Mesendoderm (in vitro differentiated cells): ENCODE results near the gene SRRD.

Experiments used
- DNase-seq: peaks from one replicate; pipeline ENCODE4 v3.0.0; 2013
- H2AK5ac ChIP-seq: 2 replicates; pipeline ENCODE4 v1.6.1; 2013; ENCODE audit warnings: low read length, inconsistent platforms
- H2BK120ac ChIP-seq: 2 replicates; pipeline ENCODE4 v1.6.1; 2013; ENCODE audit warnings: low read depth, mild to moderate bottlenecking, low read length, moderate library complexity, mixed read lengths
- H2BK15ac ChIP-seq: replicated peaks from 2 replicates; pipeline ENCODE4 v1.6.1; 2013; ENCODE audit warnings: low read depth, mild to moderate bottlenecking, moderate library complexity
- H2BK5ac ChIP-seq: 2 replicates; pipeline ENCODE4 v1.6.1; 2013; ENCODE audit warnings: low read length, inconsistent platforms
- H3K18ac ChIP-seq: 2 replicates; pipeline ENCODE4 v1.6.1; 2013; ENCODE audit warnings: mild to moderate bottlenecking, low read length, mixed read lengths
- H3K23ac ChIP-seq: one replicate; pipeline ENCODE4 v1.6.1; 2013; ENCODE audit warnings: low read length
- H3K27ac ChIP-seq: 2 replicates; pipeline ENCODE4 v1.5.1; 2013; ENCODE audit warnings: low read depth, mild to moderate bottlenecking, inconsistent platforms, low read length, moderate library complexity
- H3K27me3 ChIP-seq: 2 replicates; pipeline ENCODE4 v1.6.1; 2013; ENCODE audit warnings: low read length, control low read depth, mild to moderate bottlenecking, inconsistent platforms; ENCODE audit not compliant: insufficient read depth, poor library complexity
- H3K36me3 ChIP-seq: 2 replicates; pipeline ENCODE4 v1.6.1; 2013; ENCODE audit warnings: low read length, inconsistent platforms; ENCODE audit not compliant: control insufficient read depth, insufficient read depth
- H3K4ac ChIP-seq: one replicate; pipeline ENCODE4 v1.6.1; 2013; ENCODE audit warnings: low read depth, mild to moderate bottlenecking, low read length, moderate library complexity
- H3K4me1 ChIP-seq: 2 replicates; pipeline ENCODE4 v1.6.1; 2013; ENCODE audit warnings: low read depth, low read length, inconsistent platforms; ENCODE audit not compliant: control insufficient read depth
- H3K4me2 ChIP-seq: 2 replicates; pipeline ENCODE4 v1.6.1; 2013; ENCODE audit warnings: low read length
- H3K4me3 ChIP-seq: 2 replicates; pipeline ENCODE4 v1.5.1; 2013; ENCODE audit warnings: mild to moderate bottlenecking, low read length
- H3K56ac ChIP-seq: one replicate; pipeline ENCODE4 v1.6.1; 2013; ENCODE audit warnings: low read length
- H3K79me1 ChIP-seq: 2 replicates; pipeline ENCODE4 v1.6.1; 2013; ENCODE audit warnings: low read length, inconsistent platforms
- H3K79me2 ChIP-seq: 2 replicates; pipeline ENCODE4 v1.6.1; 2013; ENCODE audit warnings: mild to moderate bottlenecking, low read length; ENCODE audit not compliant: control insufficient read depth, insufficient read depth
- H3K9ac ChIP-seq: 2 replicates; pipeline ENCODE4 v1.6.1; 2013; ENCODE audit warnings: low read length, inconsistent platforms
- H4K5ac ChIP-seq: one replicate; pipeline ENCODE4 v1.6.1; 2013; ENCODE audit warnings: low read length
- H4K8ac ChIP-seq: one replicate; pipeline ENCODE4 v1.6.1; 2013; ENCODE audit warnings: low read depth, mild to moderate bottlenecking, control low read depth, low read length, moderate library complexity
- WGBS: extraction: QIAGEN DNeasy Blood & Tissue Kit; methylation state at CpG from one replicate; pipeline ENCODE4 v1.1.7; 2013; ENCODE audit warnings: low lambda C conversion rate, missing lambda C conversion rate; ENCODE audit not compliant: insufficient coverage; ENCODE audit errors: extremely low coverage; 5-methylcytosine and 5-hydroxymethylcytosine counted together

Gene SRRD

GRCh38 chr22:26452236-26453016 lies 31.3 kb upstream of the SRRD start:
- H3K36me3 ChIP-seq: peaks cover 3% of the 10 kb centered on the region
- no peak overlapping the region for H3K4ac ChIP-seq
- no peak overlapping the region for H3K18ac ChIP-seq
- H2BK120ac ChIP-seq: no peak overlapping the region
- no peak for DNase-seq
- no peak overlapping the region for H3K4me3 ChIP-seq
- no peak overlapping the region for H4K8ac ChIP-seq
- no peak overlapping the region for H3K23ac ChIP-seq
- no peak overlapping the region for H3K9ac ChIP-seq
- H2BK15ac ChIP-seq: no peak overlapping the region
- H3K27me3 ChIP-seq: no peaks in the 10 kb centered on the region
- no peak overlapping the region for H2AK5ac ChIP-seq
- no peak overlapping the region for H3K27ac ChIP-seq
- no peaks in the 10 kb centered on the region for H3K79me2 ChIP-seq
- no peaks in the 10 kb centered on the region for H3K4me1 ChIP-seq
- WGBS: no CpG with 5 or more reads among the region's 23 CpGs
- H3K4me2 ChIP-seq: no peak overlapping the region
- no peak overlapping the region for H2BK5ac ChIP-seq
- no peak overlapping the region for H4K5ac ChIP-seq
- H3K79me1 ChIP-seq: no peaks in the 10 kb centered on the region
- H3K56ac ChIP-seq: no peak overlapping the region

GRCh38 chr22:26453216-26453615 lies 30.5 kb upstream of the SRRD start:
- Histone ChIP-seq H3K36me3 (peaks cover 5% of the 10 kb centered on the region), H2BK120ac (no peak overlapping the region), H2BK5ac (no peak overlapping the region), H3K79me2 (no peaks in the 10 kb centered on the region), H3K79me1 (no peaks in the 10 kb centered on the region), H3K18ac (no peak overlapping the region), H4K8ac (no peak overlapping the region), H3K4me3 (no peak overlapping the region), H3K9ac (no peak overlapping the region), H3K27me3 (no peaks in the 10 kb centered on the region), H3K4ac (no peak overlapping the region), H2AK5ac (no peak overlapping the region), H3K4me2 (no peak overlapping the region), H4K5ac (no peak overlapping the region), H3K27ac (no peak overlapping the region), H3K4me1 (no peaks in the 10 kb centered on the region), H3K56ac (no peak overlapping the region), H3K23ac (no peak overlapping the region), H2BK15ac (no peak overlapping the region)
- no CpG with 5 or more reads among the region's 9 CpGs for WGBS
- no peak for DNase-seq

GRCh38 chr22:26453812-26454500 lies 29.7 kb upstream of the SRRD start:
- H2BK120ac ChIP-seq: no peak overlapping the region
- no peak overlapping the region for H4K5ac ChIP-seq
- peaks cover 5% of the 10 kb centered on the region for H3K36me3 ChIP-seq
- no peak overlapping the region for H2BK15ac ChIP-seq
- H3K4me3 ChIP-seq: no peak overlapping the region
- H4K8ac ChIP-seq: no peak overlapping the region
- H2AK5ac ChIP-seq: no peak overlapping the region
- no peak overlapping the region for H3K4ac ChIP-seq
- no peaks in the 10 kb centered on the region for H3K27me3 ChIP-seq
- H3K9ac ChIP-seq: no peak overlapping the region
- H3K27ac ChIP-seq: no peak overlapping the region
- H3K4me2 ChIP-seq: no peak overlapping the region
- H3K79me1 ChIP-seq: no peaks in the 10 kb centered on the region
- no peak overlapping the region for H3K56ac ChIP-seq
- no peak for DNase-seq
- H3K18ac ChIP-seq: no peak overlapping the region
- H2BK5ac ChIP-seq: no peak overlapping the region
- H3K23ac ChIP-seq: no peak overlapping the region
- no peaks in the 10 kb centered on the region for H3K4me1 ChIP-seq
- WGBS: no CpG with 5 or more reads among the region's 5 CpGs
- H3K79me2 ChIP-seq: no peaks in the 10 kb centered on the region

- Histone ChIP-seq H3K79me1 (peaks cover 5% of the 10 kb centered on the region), H3K18ac (no peak overlapping the region), H3K4me3 (no peak overlapping the region), H3K9ac (no peak overlapping the region), H3K23ac (no peak overlapping the region), H3K36me3 (peaks cover 7% of the 10 kb centered on the region), H2AK5ac (no peak overlapping the region), H3K56ac (no peak overlapping the region), H4K5ac (no peak overlapping the region), H4K8ac (no peak overlapping the region), H2BK15ac (no peak overlapping the region), H3K79me2 (peaks cover 2% of the 10 kb centered on the region), H3K4ac (no peak overlapping the region), H2BK120ac (no peak overlapping the region), H2BK5ac (no peak overlapping the region), H3K27ac (no peak overlapping the region), H3K4me2 (no peak overlapping the region), H3K4me1 (no peaks in the 10 kb centered on the region), H3K27me3 (no peaks in the 10 kb centered on the region)
- DNase-seq: no peak
- WGBS: no CpG with 5 or more reads among the region's 26 CpGs
Measured at GRCh38 chr22:26457661-26458272, 25.9 kb upstream of the SRRD start.

DNA sequence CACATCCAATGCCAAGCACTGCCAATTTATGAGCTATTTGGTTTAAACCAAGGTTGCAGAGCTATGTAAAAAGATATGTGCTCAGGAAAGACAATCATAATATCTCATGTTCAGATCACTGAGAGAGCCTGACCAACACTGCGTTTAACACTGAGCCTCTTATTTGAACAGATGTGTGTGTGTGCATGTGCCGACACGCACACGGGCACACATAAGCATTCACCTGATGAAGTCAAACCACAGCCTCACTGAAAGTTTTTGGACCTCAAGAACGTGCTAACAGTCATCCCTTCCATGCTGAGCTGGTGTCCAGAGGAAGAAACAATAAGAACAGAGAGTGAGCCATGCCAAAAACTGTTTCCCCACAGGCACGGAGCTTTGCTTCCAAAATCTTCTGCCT lies 23.5 kb upstream of the SRRD start:
- H2BK15ac ChIP-seq: no peak overlapping the region
- H2BK120ac ChIP-seq: no peak overlapping the region
- H3K56ac ChIP-seq: no peak overlapping the region
- no peak overlapping the region for H3K23ac ChIP-seq
- no peak overlapping the region for H3K4ac ChIP-seq
- H3K18ac ChIP-seq: no peak overlapping the region
- H2BK5ac ChIP-seq: no peak overlapping the region
- no peaks in the 10 kb centered on the region for H3K4me1 ChIP-seq
- H3K4me2 ChIP-seq: no peak overlapping the region
- no peaks in the 10 kb centered on the region for H3K27me3 ChIP-seq
- peaks cover 5% of the 10 kb centered on the region for H3K79me1 ChIP-seq
- no CpG with 5 or more reads among the region's 6 CpGs for WGBS
- H4K8ac ChIP-seq: no peak overlapping the region
- DNase-seq: no peak
- H2AK5ac ChIP-seq: no peak overlapping the region
- H3K4me3 ChIP-seq: no peak overlapping the region
- H3K79me2 ChIP-seq: peaks cover 2% of the 10 kb centered on the region
- H4K5ac ChIP-seq: no peak overlapping the region
- H3K27ac ChIP-seq: no peak overlapping the region
- H3K36me3 ChIP-seq: peaks cover 10% of the 10 kb centered on the region
- H3K9ac ChIP-seq: no peak overlapping the region
